ENCODE measurements around the gene SLC49A4.

Gene SLC49A4

DNA sequence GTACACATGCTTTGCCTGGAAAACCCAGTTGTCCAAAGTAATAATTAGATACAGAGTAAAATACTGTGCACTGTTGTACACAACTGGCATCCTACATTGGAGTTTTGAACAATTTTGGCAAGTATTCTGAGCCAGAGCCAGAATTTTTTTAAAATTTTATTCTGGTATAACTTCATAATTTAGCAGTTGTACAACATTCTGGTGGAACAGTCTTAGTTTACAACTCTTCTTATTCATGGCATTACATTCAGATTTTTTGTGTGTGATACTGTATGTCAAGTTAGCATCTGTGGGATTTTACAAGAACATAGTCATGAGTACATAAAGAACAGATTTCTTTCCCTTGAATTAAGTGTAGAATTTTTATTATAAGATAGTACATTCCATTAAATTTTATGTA lies 67.5 kb downstream of the SLC49A4 start:
- Histone ChIP-seq H2BK120ac (ENCODE audit: low read depth, low read length) (no peak overlapping the region), H3K27me3 (ENCODE audit: control insufficient read depth in 3 of 3, insufficient read depth in 3 of 3, low read depth in 1 of 3, low read length in 3 of 3) (no peaks in the 10 kb centered on the region), H3K18ac (ENCODE audit: low read length) (no peak overlapping the region), H2AFZ (ENCODE audit: low read length) (no peak overlapping the region), H3K36me3 (replicated peaks in 1 of 2; ENCODE audit: control insufficient read depth in 2 of 2, insufficient read depth in 2 of 2, low read length in 2 of 2) (peaks cover 1 to 58% of the 10 kb centered on the region in 2 donors), H3K23ac (ENCODE audit: low read depth, low read length, poor library complexity) (no peak overlapping the region), H4K91ac (ENCODE audit: low read depth, low read length, poor library complexity) (no peak overlapping the region), H3K9me3 (replicated peaks in 1 of 2; ENCODE audit: control insufficient read depth in 2 of 2, insufficient read depth in 1 of 2, low read depth in 1 of 2, low read length in 2 of 2) (no peaks in the 10 kb centered on the region), H3K9ac (ENCODE audit: low read depth, low read length, poor library complexity) (no peak overlapping the region), H4K8ac (ENCODE audit: low read depth, low read length) (no peak overlapping the region), H3K4me3 (ENCODE audit: low read length in 2 of 2) (no peak overlapping the region), H3K4ac (ENCODE audit: low read length) (no peak overlapping the region), H2BK5ac (ENCODE audit: low read length) (no peak overlapping the region), H2BK12ac (ENCODE audit: low read length) (no peak overlapping the region), H3K4me1 (ENCODE audit: control insufficient read depth in 2 of 2, insufficient read depth in 1 of 2, low read depth in 1 of 2, low read length in 2 of 2) (no peaks in the 10 kb centered on the region), H3K14ac (ENCODE audit: low read length) (no peak overlapping the region), H2BK15ac (ENCODE audit: low read length) (no peak overlapping the region), H3K79me1 (ENCODE audit: low read depth, low read length) (no peaks in the 10 kb centered on the region), H3K27ac (replicated peaks; ENCODE audit: low read length) (no peak overlapping the region), H2AK5ac (ENCODE audit: low read depth, low read length) (no peak overlapping the region), H3K4me2 (ENCODE audit: insufficient read depth, low read length, poor library complexity, severe bottlenecking) (no peak overlapping the region)
- DNase-seq (ENCODE audit: low spot score): no peak

- no peaks in the 10 kb centered on the region for H3K9me3 ChIP-seq (replicated peaks in 1 of 2; ENCODE audit: control insufficient read depth in 2 of 2, insufficient read depth in 1 of 2, low read depth in 1 of 2, low read length in 2 of 2)
- no peak overlapping the region for H3K14ac ChIP-seq (ENCODE audit: low read length)
- no peak overlapping the region for H2BK15ac ChIP-seq (ENCODE audit: low read length)
- H3K27ac ChIP-seq (replicated peaks; ENCODE audit: low read length): no peak overlapping the region
- H3K27me3 ChIP-seq (ENCODE audit: control insufficient read depth in 3 of 3, insufficient read depth in 3 of 3, low read depth in 1 of 3, low read length in 3 of 3): no peaks in the 10 kb centered on the region
- no peak overlapping the region for H2BK12ac ChIP-seq (ENCODE audit: low read length)
- H2AK5ac ChIP-seq (ENCODE audit: low read depth, low read length): no peak overlapping the region
- H3K23ac ChIP-seq (ENCODE audit: low read depth, low read length, poor library complexity): no peak overlapping the region
- H2AFZ ChIP-seq (ENCODE audit: low read length): no peak overlapping the region
- H3K18ac ChIP-seq (ENCODE audit: low read length): no peak overlapping the region
- H3K4me1 ChIP-seq (ENCODE audit: control insufficient read depth in 2 of 2, insufficient read depth in 1 of 2, low read depth in 1 of 2, low read length in 2 of 2): no peaks in the 10 kb centered on the region
- no peak overlapping the region for H4K91ac ChIP-seq (ENCODE audit: low read depth, low read length, poor library complexity)
- no peak overlapping the region for H2BK5ac ChIP-seq (ENCODE audit: low read length)
- H3K36me3 ChIP-seq (replicated peaks in 1 of 2; ENCODE audit: control insufficient read depth in 2 of 2, insufficient read depth in 2 of 2, low read length in 2 of 2): peaks cover 1 to 54% of the 10 kb centered on the region in 2 donors
- H2BK120ac ChIP-seq (ENCODE audit: low read depth, low read length): no peak overlapping the region
- no peak overlapping the region for H3K9ac ChIP-seq (ENCODE audit: low read depth, low read length, poor library complexity)
- H4K8ac ChIP-seq (ENCODE audit: low read depth, low read length): no peak overlapping the region
- H3K79me1 ChIP-seq (ENCODE audit: low read depth, low read length): no peaks in the 10 kb centered on the region
- H3K4me3 ChIP-seq (ENCODE audit: low read length in 2 of 2): no peak overlapping the region
- H3K4me2 ChIP-seq (ENCODE audit: insufficient read depth, low read length, poor library complexity, severe bottlenecking): no peak overlapping the region
- DNase-seq (ENCODE audit: low spot score): no peak
- no peak overlapping the region for H3K4ac ChIP-seq (ENCODE audit: low read length)
These were observed 69.6 kb downstream of the SLC49A4 start for GRCh38 chr3:122864498-122864897.

DNA sequence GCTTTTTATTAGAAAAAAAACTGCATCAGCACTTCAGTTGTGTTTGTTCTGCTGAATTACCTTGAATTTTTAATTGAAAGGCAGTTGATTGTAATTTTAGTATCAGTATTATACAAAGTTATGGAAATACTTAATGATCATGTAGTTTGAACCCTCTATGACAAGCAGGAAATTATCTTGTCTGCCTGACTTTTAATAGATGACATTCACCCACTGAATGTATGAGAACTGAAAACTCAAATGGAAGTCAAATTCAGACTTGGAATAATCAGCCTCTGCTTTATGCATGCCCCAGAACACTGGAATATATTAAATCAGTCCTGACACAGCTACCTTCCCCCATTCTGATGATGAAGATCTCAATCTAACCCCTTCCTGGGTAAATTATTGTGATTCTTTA lies 73.5 kb downstream of the SLC49A4 start:
- H3K14ac ChIP-seq (ENCODE audit: low read length): no peak overlapping the region
- no peak for DNase-seq (ENCODE audit: low spot score)
- H2BK12ac ChIP-seq (ENCODE audit: low read length): no peak overlapping the region
- H2BK5ac ChIP-seq (ENCODE audit: low read length): no peak overlapping the region
- H3K27ac ChIP-seq (replicated peaks; ENCODE audit: low read length): no peak overlapping the region
- H3K9ac ChIP-seq (ENCODE audit: low read depth, low read length, poor library complexity): no peak overlapping the region
- H3K27me3 ChIP-seq (ENCODE audit: control insufficient read depth in 3 of 3, insufficient read depth in 3 of 3, low read depth in 1 of 3, low read length in 3 of 3): no peaks in the 10 kb centered on the region
- H3K36me3 ChIP-seq (replicated peaks in 1 of 2; ENCODE audit: control insufficient read depth in 2 of 2, insufficient read depth in 2 of 2, low read length in 2 of 2): peaks cover 0 to 31% of the 10 kb centered on the region in 2 donors
- H3K4me3 ChIP-seq (ENCODE audit: low read length in 2 of 2): no peak overlapping the region
- H4K91ac ChIP-seq (ENCODE audit: low read depth, low read length, poor library complexity): no peak overlapping the region
- H3K4me1 ChIP-seq (ENCODE audit: control insufficient read depth in 2 of 2, insufficient read depth in 1 of 2, low read depth in 1 of 2, low read length in 2 of 2): no peaks in the 10 kb centered on the region
- H2AK5ac ChIP-seq (ENCODE audit: low read depth, low read length): no peak overlapping the region
- no peak overlapping the region for H2BK15ac ChIP-seq (ENCODE audit: low read length)
- H3K79me1 ChIP-seq (ENCODE audit: low read depth, low read length): no peaks in the 10 kb centered on the region
- no peak overlapping the region for H3K23ac ChIP-seq (ENCODE audit: low read depth, low read length, poor library complexity)
- no peak overlapping the region for H3K18ac ChIP-seq (ENCODE audit: low read length)
- H2AFZ ChIP-seq (ENCODE audit: low read length): no peak overlapping the region
- H3K4ac ChIP-seq (ENCODE audit: low read length): no peak overlapping the region
- no peaks in the 10 kb centered on the region for H3K9me3 ChIP-seq (replicated peaks in 1 of 2; ENCODE audit: control insufficient read depth in 2 of 2, insufficient read depth in 1 of 2, low read depth in 1 of 2, low read length in 2 of 2)
- no peak overlapping the region for H2BK120ac ChIP-seq (ENCODE audit: low read depth, low read length)
- H4K8ac ChIP-seq (ENCODE audit: low read depth, low read length): no peak overlapping the region
- H3K4me2 ChIP-seq (ENCODE audit: insufficient read depth, low read length, poor library complexity, severe bottlenecking): no peak overlapping the region

DNA sequence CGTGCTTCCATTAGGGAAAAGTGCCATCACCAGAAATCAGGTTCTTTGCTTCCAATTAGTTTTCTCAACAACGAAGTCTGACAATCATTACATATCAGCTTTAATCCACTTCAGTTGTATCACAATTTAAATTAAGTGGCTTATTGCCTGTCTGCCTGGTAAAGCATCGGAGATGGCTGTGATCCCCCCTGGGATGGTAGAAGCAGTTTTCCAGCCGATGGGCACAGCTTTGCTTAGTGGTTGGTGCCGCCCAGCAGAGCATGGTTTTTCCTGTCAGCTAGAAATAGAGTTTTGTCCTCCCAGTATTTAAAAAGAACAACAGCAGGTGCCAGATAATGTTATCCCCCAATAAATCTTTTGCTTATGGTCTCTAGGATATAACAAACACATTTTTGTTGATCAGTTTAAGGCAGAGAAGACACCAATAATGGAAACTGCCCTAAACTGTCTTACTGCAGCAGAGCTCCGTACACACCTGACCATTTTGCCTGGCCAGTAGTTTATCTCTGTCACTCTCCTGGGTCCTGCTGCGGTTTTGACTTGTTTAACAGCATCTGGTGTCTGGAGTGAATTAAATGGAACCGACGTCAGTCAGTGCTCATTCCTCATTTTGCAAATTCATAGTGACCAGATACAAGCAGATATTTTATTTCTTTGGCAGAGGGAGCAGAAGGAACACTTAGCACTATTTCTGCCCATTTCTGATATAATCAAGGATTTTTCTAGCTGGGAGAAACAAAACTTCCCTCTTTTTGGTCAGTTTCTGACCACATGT lies 79.1 kb downstream of the SLC49A4 start:
- WGBS, 2 donors (ENCODE audit: extremely low coverage in 2 of 2, insufficient read length in 2 of 2, insufficient replicate concordance in 1 of 2): no CpG with 5 or more reads among the region's 9 CpGs
- H3K4ac ChIP-seq (ENCODE audit: low read length): no peak overlapping the region
- no peak overlapping the region for H3K9ac ChIP-seq (ENCODE audit: low read depth, low read length, poor library complexity)
- H3K27me3 ChIP-seq (ENCODE audit: control insufficient read depth in 3 of 3, insufficient read depth in 3 of 3, low read depth in 1 of 3, low read length in 3 of 3): no peaks in the 10 kb centered on the region
- no peak overlapping the region for H3K4me3 ChIP-seq (ENCODE audit: low read length in 2 of 2)
- no peak overlapping the region for H2AK5ac ChIP-seq (ENCODE audit: low read depth, low read length)
- DNase-seq (ENCODE audit: low spot score): no peak
- no peak overlapping the region for H2BK5ac ChIP-seq (ENCODE audit: low read length)
- no peak overlapping the region for H2BK15ac ChIP-seq (ENCODE audit: low read length)
- H2BK120ac ChIP-seq (ENCODE audit: low read depth, low read length): no peak overlapping the region
- no peak overlapping the region for H3K4me2 ChIP-seq (ENCODE audit: insufficient read depth, low read length, poor library complexity, severe bottlenecking)
- no peak overlapping the region for H3K14ac ChIP-seq (ENCODE audit: low read length)
- no peaks in the 10 kb centered on the region for H3K4me1 ChIP-seq (ENCODE audit: control insufficient read depth in 2 of 2, insufficient read depth in 1 of 2, low read depth in 1 of 2, low read length in 2 of 2)
- peaks cover 0 to 28% of the 10 kb centered on the region in 2 donors for H3K36me3 ChIP-seq (replicated peaks in 1 of 2; ENCODE audit: control insufficient read depth in 2 of 2, insufficient read depth in 2 of 2, low read length in 2 of 2)
- H4K91ac ChIP-seq (ENCODE audit: low read depth, low read length, poor library complexity): no peak overlapping the region
- H2AFZ ChIP-seq (ENCODE audit: low read length): no peak overlapping the region
- H2BK12ac ChIP-seq (ENCODE audit: low read length): no peak overlapping the region
- H3K23ac ChIP-seq (ENCODE audit: low read depth, low read length, poor library complexity): no peak overlapping the region
- no peak overlapping the region for H4K8ac ChIP-seq (ENCODE audit: low read depth, low read length)
- no peaks in the 10 kb centered on the region for H3K9me3 ChIP-seq (replicated peaks in 1 of 2; ENCODE audit: control insufficient read depth in 2 of 2, insufficient read depth in 1 of 2, low read depth in 1 of 2, low read length in 2 of 2)
- no peaks in the 10 kb centered on the region for H3K79me1 ChIP-seq (ENCODE audit: low read depth, low read length)
- H3K18ac ChIP-seq (ENCODE audit: low read length): no peak overlapping the region
- no peak overlapping the region for H3K27ac ChIP-seq (replicated peaks; ENCODE audit: low read length)
